ENCODE measurements around the gene ZNG1C.
"Not testable (repeated sequence)": the region's sequence is repeated elsewhere in the genome, so short reads cannot be mapped to it uniquely, and the experiment has no call there.

- TF ChIP-seq EZH2phosphoT487 (IDR thresholded peaks at IDR 0.05; ENCODE audit: borderline replicate concordance, low read length); CTCF (conservative IDR thresholded peaks at IDR 0.05; ENCODE audit: low read depth, low read length): not testable (repeated sequence)
Observed at GRCh38 chr9:68306391-68306964, 64.7 kb downstream of the ZNG1C start.

Measured in PC-3 (cell line).